GM12874 (cell line): ENCODE data around the gene TAS2R1.

Source experiments
- CTCF ChIP-seq: IDR thresholded peaks from 2 replicates; pipeline ENCODE4 v1.5.1; 2011; ENCODE audit warnings: low read depth, mild to moderate bottlenecking, control low read depth, low read length, moderate library complexity; ENCODE audit not compliant: insufficient read depth

TAS2R1 gene

GRCh38 chr5:9641806-9642355 lies 11.7 kb upstream of the TAS2R1 start:
- no peak for TF ChIP-seq CTCF

- no peak for TF ChIP-seq CTCF
These were observed 2.3 kb upstream of the TAS2R1 start for GRCh38 chr5:9632495-9632894.

GRCh38 chr5:9627541-9627940 lies 2.6 kb downstream of the TAS2R1 start:
- no peak for TF ChIP-seq CTCF

- TF ChIP-seq CTCF, result no peak
These were observed 3.2 kb downstream of the TAS2R1 start for GRCh38 chr5:9626955-9627354.

GRCh38 chr5:9625731-9626130 lies 4.4 kb downstream of the TAS2R1 start:
- TF ChIP-seq CTCF, result no peak

- no peak for TF ChIP-seq CTCF
These were observed 4.9 kb downstream of the TAS2R1 start for GRCh38 chr5:9625286-9625685.

GRCh38 chr5:9624196-9624947 lies 5.8 kb downstream of the TAS2R1 start:
- no peak for TF ChIP-seq CTCF

GRCh38 chr5:9623661-9624060 lies 6.5 kb downstream of the TAS2R1 start:
- no peak for TF ChIP-seq CTCF
